Activated T-cell treated with anti-CD3 and anti-CD28 coated beads, Interleukin-2, amount 50 U/mL, for 72 hours (primary cell): Measurements from ENCODE around the gene DRD4. TPM values are rescaled to one million over a fixed set of nuclear protein-coding genes. Genes with fewer than 3 reads are reported as not detected.

Source experiments
- ATAC-seq, 2 donors: fragments of 150-1000 bp; cut with Tn5 transposase; replicated peaks in 1 of 2; 2 replicates each; pipeline ENCODE4 v1.10.0; 2021; ENCODE audit warnings: moderate library complexity in 2 of 2, mild to moderate bottlenecking in 1 of 2
- DNase-seq, 2 donors: peaks; one replicate each; pipeline ENCODE4 v3.0.0; 2021 to 2022; ENCODE audit warnings: mixed read lengths in 1 of 2
- H3K27ac Mint-ChIP-seq: one replicate; pipeline ENCODE4 v1.8.0; 2022; ENCODE audit warnings: mild to moderate bottlenecking, moderate library complexity, mixed read lengths
- H3K27me3 Mint-ChIP-seq: one replicate; pipeline ENCODE4 v1.8.0; 2022; ENCODE audit warnings: low read depth, mixed read lengths
- H3K36me3 Mint-ChIP-seq, 2 donors: one replicate each; pipeline ENCODE4 v1.8.0; 2022; ENCODE audit warnings: mixed read lengths in 2 of 2, mild to moderate bottlenecking in 1 of 2; ENCODE audit not compliant: insufficient read depth in 2 of 2
- H3K4me1 Mint-ChIP-seq: one replicate; pipeline ENCODE4 v1.8.0; 2022; ENCODE audit warnings: low read depth, mixed read lengths
- H3K4me3 Mint-ChIP-seq, 2 donors: one replicate each; pipeline ENCODE4 v1.8.0; 2022; ENCODE audit warnings: mild to moderate bottlenecking in 2 of 2, mixed read lengths in 2 of 2, moderate library complexity in 2 of 2
- H3K9me3 Mint-ChIP-seq, 2 donors: one replicate each; pipeline ENCODE4 v1.8.0; 2022; ENCODE audit warnings: mixed read lengths in 2 of 2
- total RNA-seq, 2 donors: library from RNA; stranded (reverse); gene quantifications; one replicate each; pipeline ENCODE4 v1.2.3, GENCODE V29; 2022

Gene DRD4
- total RNA-seq, 2 donors from 2014 or later = 1.7 to 2.0 TPM

- Mint-ChIP-seq H3K4me1 (peaks cover 9% of the 10 kb centered on the region), H3K27me3 (no peaks in the 10 kb centered on the region), H3K9me3 (no peaks in the 10 kb centered on the region), H3K4me3 (no peak overlapping the region), H3K36me3 (no peaks in the 10 kb centered on the region), H3K27ac (no peak overlapping the region)
- ATAC-seq (no peak), DNase-seq (no peak)
These were observed 16.9 kb upstream of the DRD4 start for GRCh38 chr11:620201-620600.

- H3K4me3 Mint-ChIP-seq = no peak overlapping the region
- H3K36me3 Mint-ChIP-seq = no peaks in the 10 kb centered on the region
- DNase-seq (no peak), ATAC-seq (no peak)
- no peaks in the 10 kb centered on the region for H3K27me3 Mint-ChIP-seq
- no peak overlapping the region for H3K27ac Mint-ChIP-seq
- H3K9me3 Mint-ChIP-seq = no peaks in the 10 kb centered on the region
- peaks cover 6% of the 10 kb centered on the region for H3K4me1 Mint-ChIP-seq
These were observed 15.9 kb upstream of the DRD4 start for GRCh38 chr11:620935-621814.

GRCh38 chr11:621838-622237 is 15.2 kb upstream of the DRD4 start:
- ATAC-seq (no peak), DNase-seq (no peak)
- Mint-ChIP-seq H3K27me3 (no peaks in the 10 kb centered on the region), H3K4me3 (no peak overlapping the region), H3K36me3 (no peaks in the 10 kb centered on the region), H3K4me1 (no peaks in the 10 kb centered on the region), H3K27ac (no peak overlapping the region), H3K9me3 (no peaks in the 10 kb centered on the region)

GRCh38 chr11:623349-623869 is 13.7 kb upstream of the DRD4 start:
- H3K27ac Mint-ChIP-seq = no peak overlapping the region
- H3K4me3 Mint-ChIP-seq = no peak overlapping the region
- no peaks in the 10 kb centered on the region for H3K9me3 Mint-ChIP-seq
- DNase-seq (no peak), ATAC-seq (no peak)
- H3K27me3 Mint-ChIP-seq = peaks cover 11% of the 10 kb centered on the region
- peaks cover 3% of the 10 kb centered on the region in 2 donors for H3K36me3 Mint-ChIP-seq
- H3K4me1 Mint-ChIP-seq = peaks cover 8% of the 10 kb centered on the region

- no peak for ATAC-seq
- Mint-ChIP-seq H3K9me3 (no peaks in the 10 kb centered on the region), H3K4me1 (peaks cover 16% of the 10 kb centered on the region), H3K27me3 (peaks cover 18% of the 10 kb centered on the region), H3K27ac (no peak overlapping the region), H3K36me3 (peaks cover 3 to 7% of the 10 kb centered on the region in 2 donors), H3K4me3 (no peak overlapping the region)
- no peak for DNase-seq
These were observed 12.9 kb upstream of the DRD4 start for GRCh38 chr11:623999-624704.

- ATAC-seq = no peak
- peaks cover 23% of the 10 kb centered on the region for H3K4me1 Mint-ChIP-seq
- peaks cover 3 to 7% of the 10 kb centered on the region in 2 donors for H3K36me3 Mint-ChIP-seq
- H3K4me3 Mint-ChIP-seq = no peak within 1 kb of the TSS
- H3K9me3 Mint-ChIP-seq = no peaks in the 10 kb centered on the region
- no peak for DNase-seq
- no peak within 1 kb of the TSS for H3K27ac Mint-ChIP-seq
- peaks cover 23% of the 10 kb centered on the region for H3K27me3 Mint-ChIP-seq
These were observed 12.1 kb upstream of the DRD4 start, which contains the start of gene CDHR5 for GRCh38 chr11:624705-625635. Gene CDHR5 (minus strand): TSS chr11:624955. CDS start chr11:624902, 53 bp downstream.

GRCh38 chr11:625636-626268 is 11.3 kb upstream of the DRD4 start:
- Mint-ChIP-seq H3K27ac (no peak overlapping the region), H3K36me3 (peaks cover 3 to 7% of the 10 kb centered on the region in 2 donors), H3K4me1 (peaks cover 23% of the 10 kb centered on the region), H3K4me3 (no peak overlapping the region), H3K27me3 (peaks cover 23% of the 10 kb centered on the region), H3K9me3 (no peaks in the 10 kb centered on the region)
- DNase-seq (no peak), ATAC-seq (no peak)

- H3K9me3 Mint-ChIP-seq = no peaks in the 10 kb centered on the region
- peaks cover 3 to 7% of the 10 kb centered on the region in 2 donors for H3K36me3 Mint-ChIP-seq
- DNase-seq (no peak), ATAC-seq (no peak)
- H3K4me1 Mint-ChIP-seq = peaks cover 23% of the 10 kb centered on the region
- H3K27me3 Mint-ChIP-seq = peaks cover 23% of the 10 kb centered on the region
- no peak within 1 kb of the TSS for H3K27ac Mint-ChIP-seq
- peak within 1 kb of the TSS in 1 of 2 donors; percentile 68 for H3K4me3 Mint-ChIP-seq
These were observed 10.4 kb upstream of the DRD4 start, which contains the start of gene SCT for GRCh38 chr11:626475-627307. Gene SCT (minus strand): TSS chr11:627181. CDS start chr11:627143, 38 bp downstream.

- ATAC-seq (no peak), DNase-seq (no peak)
- Mint-ChIP-seq H3K36me3 (peaks cover 3 to 7% of the 10 kb centered on the region in 2 donors), H3K9me3 (no peaks in the 10 kb centered on the region), H3K4me1 (peaks cover 23% of the 10 kb centered on the region), H3K4me3 (no peak overlapping the region), H3K27me3 (peaks cover 23% of the 10 kb centered on the region), H3K27ac (no peak overlapping the region)
These were observed 9.8 kb upstream of the DRD4 start for GRCh38 chr11:627308-627576.

GRCh38 chr11:628056-628455 is 9.0 kb upstream of the DRD4 start:
- H3K9me3 Mint-ChIP-seq = no peaks in the 10 kb centered on the region
- H3K27ac Mint-ChIP-seq = peak overlapping the region; percentile 31
- ATAC-seq (no peak), DNase-seq (no peak)
- peak overlapping the region; percentile 68 to 76 for H3K4me3 Mint-ChIP-seq
- peaks cover 23% of the 10 kb centered on the region for H3K4me1 Mint-ChIP-seq
- H3K36me3 Mint-ChIP-seq = peaks cover 3 to 7% of the 10 kb centered on the region in 2 donors
- H3K27me3 Mint-ChIP-seq = peaks cover 23% of the 10 kb centered on the region

- Mint-ChIP-seq H3K9me3 (no peaks in the 10 kb centered on the region), H3K27me3 (peaks cover 23% of the 10 kb centered on the region), H3K36me3 (peaks cover 3 to 7% of the 10 kb centered on the region in 2 donors), H3K4me3 (peak overlapping the region; percentile 68 to 76), H3K27ac (peak overlapping the region; percentile 21), H3K4me1 (peaks cover 23% of the 10 kb centered on the region)
- peak; percentile 22 to 27 for ATAC-seq
- no peak for DNase-seq
These were observed 7.9 kb upstream of the DRD4 start for GRCh38 chr11:629237-629583.

- no peak overlapping the region for H3K27ac Mint-ChIP-seq
- no peaks in the 10 kb centered on the region for H3K9me3 Mint-ChIP-seq
- H3K36me3 Mint-ChIP-seq = peaks cover 3 to 7% of the 10 kb centered on the region in 2 donors
- no peak for DNase-seq
- no peak overlapping the region for H3K4me3 Mint-ChIP-seq
- ATAC-seq = no peak
- H3K4me1 Mint-ChIP-seq = peaks cover 23% of the 10 kb centered on the region
- H3K27me3 Mint-ChIP-seq = peaks cover 23% of the 10 kb centered on the region
These were observed 6.2 kb upstream of the DRD4 start for GRCh38 chr11:630871-631270.
